EH (cell line): ENCODE data around the gene SLC1A3.
"Not testable (repeated sequence)": the region's sequence is repeated elsewhere in the genome, so short reads cannot be mapped to it uniquely, and the experiment has no call there.

Experiments used
- DNase-seq: peaks from one replicate; pipeline ENCODE4 v3.0.0-alpha.2; 2015; ENCODE audit warnings: low read depth

The SLC1A3 gene

GRCh38 chr5:36606428-36607113, at the start of gene SLC1A3:
TSS of gene SLC1A3 (plus strand) at chr5:36606606. CDS start at chr5:36608424, 1,818 bp downstream.
- peak; percentile 67 for DNase-seq

- DNase-seq = no peak
Measured at GRCh38 chr5:36558641-36559040, 47.8 kb upstream of the SLC1A3 start.

- DNase-seq = no peak
Measured at GRCh38 chr5:36561601-36562000, 44.8 kb upstream of the SLC1A3 start.

- no peak for DNase-seq
Measured at GRCh38 chr5:36569491-36569890, 36.9 kb upstream of the SLC1A3 start.

GRCh38 chr5:36570301-36571095, 35.9 kb upstream of the SLC1A3 start:
- DNase-seq = no peak

GRCh38 chr5:36571401-36572042, 34.9 kb upstream of the SLC1A3 start:
- DNase-seq = no peak

- peak; percentile 59 for DNase-seq
Measured at GRCh38 chr5:36573438-36573837, 33.0 kb upstream of the SLC1A3 start.

GRCh38 chr5:36575361-36575781, 31.0 kb upstream of the SLC1A3 start:
- DNase-seq = peak; percentile 19

- no peak for DNase-seq
Measured at GRCh38 chr5:36576721-36577120, 29.7 kb upstream of the SLC1A3 start.

GRCh38 chr5:36579858-36580257, 26.5 kb upstream of the SLC1A3 start:
- DNase-seq = not testable (repeated sequence)

GRCh38 chr5:36581070-36581469, 25.3 kb upstream of the SLC1A3 start:
- DNase-seq = no peak

- DNase-seq = no peak
Measured at GRCh38 chr5:36584009-36584875, 22.2 kb upstream of the SLC1A3 start.

GRCh38 chr5:36585701-36586100, 20.7 kb upstream of the SLC1A3 start:
- no peak for DNase-seq

- no peak for DNase-seq
Measured at GRCh38 chr5:36587354-36587753, 19.1 kb upstream of the SLC1A3 start.

GRCh38 chr5:36589735-36590134, 16.7 kb upstream of the SLC1A3 start:
- not testable (repeated sequence) for DNase-seq

- no peak for DNase-seq
Measured at GRCh38 chr5:36590513-36591286, 15.7 kb upstream of the SLC1A3 start.

GRCh38 chr5:36593867-36594266, 12.5 kb upstream of the SLC1A3 start:
- no peak for DNase-seq

- DNase-seq = no peak
Measured at GRCh38 chr5:36596247-36596646, 10.2 kb upstream of the SLC1A3 start.

- no peak for DNase-seq
Measured at GRCh38 chr5:36596756-36597155, 9.7 kb upstream of the SLC1A3 start.

- no peak for DNase-seq
Measured at GRCh38 chr5:36598045-36598444, 8.4 kb upstream of the SLC1A3 start.
